Neural crest cell (in vitro differentiated cells): ENCODE results near the gene PIPOX. TPM values are rescaled to one million over a fixed set of nuclear protein-coding genes. Genes with fewer than 3 reads are reported as not detected.

Experiments used
- DNase-seq: peaks from one replicate; pipeline ENCODE4 v3.0.0; 2021; ENCODE audit warnings: low read depth, mixed read lengths, low spot score
- H3K27ac Mint-ChIP-seq: one replicate; pipeline ENCODE4 v1.8.0; 2021; ENCODE audit warnings: mild to moderate bottlenecking, mixed read lengths; ENCODE audit not compliant: unreplicated experiment
- H3K27me3 Mint-ChIP-seq: 2 replicates; pipeline ENCODE4 v1.8.0; 2021; ENCODE audit warnings: low read depth, mild to moderate bottlenecking, mixed read lengths
- H3K36me3 Mint-ChIP-seq: 2 replicates; pipeline ENCODE4 v1.8.0; 2021; ENCODE audit warnings: low read depth, mild to moderate bottlenecking, mixed read lengths
- H3K4me1 Mint-ChIP-seq: 2 replicates; pipeline ENCODE4 v1.8.0; 2021; ENCODE audit warnings: mixed read lengths
- H3K4me3 Mint-ChIP-seq: one replicate; pipeline ENCODE4 v1.8.0; 2021; ENCODE audit warnings: mild to moderate bottlenecking, mixed read lengths
- H3K9me3 Mint-ChIP-seq: 2 replicates; pipeline ENCODE4 v1.8.0; 2021; ENCODE audit warnings: mixed read lengths
- CTCF ChIP-seq: fragments of 200-600 bp; sonication (generic); conservative IDR thresholded peaks from 2 replicates; pipeline ENCODE4 v1.5.0; 2021; ENCODE audit warnings: antibody characterized with exemption, mild to moderate bottlenecking
- long read RNA-seq: library from polyadenylated mRNA; unstranded; transcript quantifications from one replicate; pipeline ENCODE4 v2.0.0, GENCODE V29; 2020
- total RNA-seq: library from RNA; stranded (reverse); gene quantifications from 2 replicates; pipeline ENCODE4 v1.2.1, GENCODE V29; 2021

PIPOX gene
- 3.3 and 4.1 TPM in 2 replicates for total RNA-seq
- long read RNA-seq, partial matches to known transcripts: 0 of 5 reads
- long read RNA-seq, other reads (novel, unspliced or antisense): 4 of 5 reads

- DNase-seq: no peak
- H3K9me3 Mint-ChIP-seq: no peaks in the 10 kb centered on the region
Measured at GRCh38 chr17:29042679-29043538, at the start of gene PIPOX. PIPOX (plus strand) TSS chr17:29043141; CDS start chr17:29043226, 85 bp downstream.

GRCh38 chr17:28993645-28994426 is 49.1 kb upstream of the PIPOX start:
- TF ChIP-seq CTCF: no peak
- DNase-seq: no peak
- H3K27me3 Mint-ChIP-seq: peaks cover 10% of the 10 kb centered on the region

More at GRCh38 chr17:29042679-29043538, at the start of gene PIPOX:
- H3K27me3 Mint-ChIP-seq: no peaks in the 10 kb centered on the region
- TF ChIP-seq CTCF: peak; percentile 16
- no peaks in the 10 kb centered on the region for H3K36me3 Mint-ChIP-seq
- no peak within 1 kb of the TSS for H3K4me3 Mint-ChIP-seq
- peaks cover 52% of the 10 kb centered on the region for H3K4me1 Mint-ChIP-seq
- H3K27ac Mint-ChIP-seq: no peak within 1 kb of the TSS

GRCh38 chr17:28996554-28997096 is 46.3 kb upstream of the PIPOX start:
- peaks cover 31% of the 10 kb centered on the region for H3K27me3 Mint-ChIP-seq
- H3K36me3 Mint-ChIP-seq: no peaks in the 10 kb centered on the region
- no peaks in the 10 kb centered on the region for H3K9me3 Mint-ChIP-seq
- no peak overlapping the region for H3K4me3 Mint-ChIP-seq
- no peak for DNase-seq
- no peaks in the 10 kb centered on the region for H3K4me1 Mint-ChIP-seq
- no peak overlapping the region for H3K27ac Mint-ChIP-seq
- TF ChIP-seq CTCF: no peak

More at GRCh38 chr17:28993645-28994426, 49.1 kb upstream of the PIPOX start:
- H3K4me3 Mint-ChIP-seq: no peak overlapping the region
- no peak overlapping the region for H3K27ac Mint-ChIP-seq
- H3K4me1 Mint-ChIP-seq: no peaks in the 10 kb centered on the region
- no peaks in the 10 kb centered on the region for H3K9me3 Mint-ChIP-seq
- H3K36me3 Mint-ChIP-seq: no peaks in the 10 kb centered on the region

- Mint-ChIP-seq H3K27me3 (peaks cover 40% of the 10 kb centered on the region), H3K4me1 (no peaks in the 10 kb centered on the region), H3K4me3 (no peak overlapping the region), H3K27ac (no peak overlapping the region), H3K36me3 (no peaks in the 10 kb centered on the region), H3K9me3 (no peaks in the 10 kb centered on the region)
- no peak for DNase-seq
- no peak for TF ChIP-seq CTCF
Measured at GRCh38 chr17:28997806-28998205, 45.1 kb upstream of the PIPOX start.

- no peaks in the 10 kb centered on the region for H3K4me1 Mint-ChIP-seq
- peaks cover 54% of the 10 kb centered on the region for H3K27me3 Mint-ChIP-seq
- no peak overlapping the region for H3K27ac Mint-ChIP-seq
- DNase-seq: no peak
- no peak for TF ChIP-seq CTCF
- no peak overlapping the region for H3K4me3 Mint-ChIP-seq
- no peaks in the 10 kb centered on the region for H3K36me3 Mint-ChIP-seq
- H3K9me3 Mint-ChIP-seq: no peaks in the 10 kb centered on the region
Measured at GRCh38 chr17:28999206-28999605, 43.7 kb upstream of the PIPOX start.
